Measurements from ENCODE around the gene SYDE1.
A peak's percentile ranks its signal among the peaks of the same experiment; 100 is the strongest.

Gene SYDE1

GRCh38 chr19:15108145-15108844 is 1.1 kb downstream of the SYDE1 start:
- peak overlapping the region; percentile 81 for H3K4me3 ChIP-seq (ENCODE audit: low read depth, low read length)
- ChIA-PET POLR2A (interaction anchor here (0.6 to 1.8 kb wide), 5 partner anchors 9 to 272 kb away, joined by 3 to 5 read pairs (median 3); a partner anchor contains a TSS), CTCF (interaction anchor here (1.0 to 1.6 kb wide), 4 partner anchors 8 to 552 kb away, joined by 3 to 4 read pairs (median 4); a partner anchor contains a TSS)
- no peak for DNase-seq (ENCODE audit: low read depth, low spot score)
- TF ChIP-seq CTCF (IDR thresholded peaks at IDR 0.05; ENCODE audit: insufficient read depth, low read length, missing control alignments): no peak

DNA sequence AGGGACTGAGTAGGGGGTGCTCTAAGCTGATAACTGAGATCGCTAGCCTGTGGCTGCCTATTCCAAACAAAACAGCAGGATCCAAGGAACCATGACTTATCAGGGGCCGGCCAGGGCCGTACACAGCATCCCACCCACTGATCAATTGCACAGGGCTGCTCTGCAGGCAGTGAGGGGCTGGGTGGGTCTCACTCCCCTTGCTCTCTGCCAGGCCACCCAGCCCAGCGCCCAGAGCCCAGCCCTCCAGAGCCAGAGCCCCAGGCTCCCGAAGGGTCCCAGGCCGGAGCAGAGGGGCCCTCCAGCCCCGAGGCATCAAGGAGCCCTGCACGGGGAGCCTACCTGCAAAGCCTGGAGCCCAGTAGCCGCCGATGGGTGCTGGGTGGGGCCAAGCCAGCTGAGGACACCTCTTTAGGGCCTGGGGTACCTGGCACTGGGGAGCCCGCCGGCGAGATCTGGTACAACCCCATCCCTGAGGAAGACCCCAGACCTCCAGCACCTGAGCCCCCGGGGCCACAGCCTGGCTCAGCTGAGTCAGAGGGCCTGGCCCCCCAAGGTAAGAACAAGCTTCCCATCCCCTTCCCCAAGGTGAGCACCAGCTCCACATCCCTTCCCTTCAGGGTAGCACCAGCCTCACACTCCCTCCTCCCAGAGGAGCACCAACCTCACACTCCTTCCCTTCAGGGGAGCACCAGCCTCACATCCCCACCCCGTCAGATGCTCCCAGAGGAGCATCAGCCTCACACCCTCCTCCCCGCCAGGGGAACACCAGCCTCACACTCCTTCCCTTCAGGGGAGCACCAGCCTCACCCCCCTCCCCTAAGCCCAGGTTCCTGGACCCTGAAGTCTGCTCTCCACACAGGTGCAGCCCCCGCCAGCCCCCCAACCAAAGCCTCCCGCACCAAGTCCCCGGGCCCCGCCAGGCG is 1.9 kb downstream of the SYDE1 start:
- H3K4me3 ChIP-seq (ENCODE audit: low read depth, low read length): peak overlapping the region; percentile 81
- no peak for DNase-seq (ENCODE audit: low read depth, low spot score)
- ChIA-PET CTCF (interaction anchor here (0.8 to 1.6 kb wide), 4 partner anchors 16 to 552 kb away, joined by 3 to 4 read pairs (median 4); a partner anchor contains a TSS), POLR2A (interaction anchor here (1.3 to 1.8 kb wide), 2 partner anchors 10 to 16 kb away, joined by 3 to 5 read pairs; a partner anchor contains a TSS)
- no peak for TF ChIP-seq CTCF (IDR thresholded peaks at IDR 0.05; ENCODE audit: insufficient read depth, low read length, missing control alignments)

DNA sequence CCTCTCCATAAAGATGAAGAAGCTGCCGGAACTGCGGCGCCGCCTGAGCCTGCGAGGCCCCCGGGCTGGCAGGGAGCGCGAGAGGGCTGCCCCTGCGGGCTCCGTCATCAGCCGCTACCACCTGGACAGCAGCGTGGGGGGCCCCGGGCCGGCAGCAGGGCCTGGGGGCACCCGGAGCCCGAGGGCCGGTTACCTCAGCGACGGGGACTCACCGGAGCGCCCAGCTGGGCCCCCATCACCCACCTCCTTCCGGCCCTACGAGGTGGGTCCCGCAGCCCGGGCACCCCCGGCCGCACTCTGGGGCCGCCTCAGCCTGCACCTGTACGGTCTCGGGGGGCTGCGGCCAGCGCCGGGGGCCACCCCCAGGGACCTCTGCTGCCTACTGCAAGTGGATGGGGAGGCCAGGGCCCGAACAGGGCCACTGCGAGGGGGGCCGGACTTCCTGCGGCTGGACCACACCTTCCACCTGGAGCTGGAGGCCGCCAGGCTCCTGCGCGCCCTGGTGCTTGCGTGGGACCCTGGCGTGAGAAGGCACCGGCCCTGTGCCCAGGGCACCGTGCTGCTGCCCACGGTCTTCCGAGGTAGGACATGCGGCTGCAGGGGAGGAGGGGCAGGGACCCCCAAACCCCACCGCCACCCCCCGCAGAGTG is 2.7 kb downstream of the SYDE1 start:
- ChIA-PET POLR2A (no interaction called here), CTCF (interaction anchor here (0.8 to 1.1 kb wide), 2 partner anchors 40 to 52 kb away, joined by 3 read pairs; no protein-coding TSS in a partner anchor)
- DNase-seq (ENCODE audit: low read depth, low spot score): no peak
- TF ChIP-seq CTCF (IDR thresholded peaks at IDR 0.05; ENCODE audit: insufficient read depth, low read length, missing control alignments): no peak
- H3K4me3 ChIP-seq (ENCODE audit: low read depth, low read length): no peak overlapping the region

DNA sequence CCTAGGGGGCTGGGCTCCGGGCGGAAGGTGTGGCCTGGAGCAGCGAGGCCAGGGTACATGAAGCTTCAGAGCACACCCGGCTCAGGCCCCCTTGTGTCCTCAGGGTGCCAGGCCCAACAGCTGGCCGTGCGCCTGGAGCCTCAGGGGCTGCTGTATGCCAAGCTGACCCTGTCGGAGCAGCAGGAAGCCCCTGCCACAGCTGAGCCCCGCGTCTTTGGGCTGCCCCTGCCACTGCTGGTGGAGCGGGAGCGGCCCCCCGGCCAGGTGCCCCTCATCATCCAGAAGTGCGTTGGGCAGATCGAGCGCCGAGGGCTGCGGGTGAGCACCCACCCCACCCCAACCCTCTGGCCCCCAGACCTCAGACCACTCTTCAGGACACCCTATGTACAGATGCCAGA is 3.2 kb downstream of the SYDE1 start:
- CTCF ChIA-PET: no interaction called here
- no peak overlapping the region for H3K4me3 ChIP-seq (ENCODE audit: low read depth, low read length)
- TF ChIP-seq CTCF (IDR thresholded peaks at IDR 0.05; ENCODE audit: insufficient read depth, low read length, missing control alignments): no peak
- DNase-seq (ENCODE audit: low read depth, low spot score): no peak
- POLR2A ChIA-PET: no interaction called here

DNA sequence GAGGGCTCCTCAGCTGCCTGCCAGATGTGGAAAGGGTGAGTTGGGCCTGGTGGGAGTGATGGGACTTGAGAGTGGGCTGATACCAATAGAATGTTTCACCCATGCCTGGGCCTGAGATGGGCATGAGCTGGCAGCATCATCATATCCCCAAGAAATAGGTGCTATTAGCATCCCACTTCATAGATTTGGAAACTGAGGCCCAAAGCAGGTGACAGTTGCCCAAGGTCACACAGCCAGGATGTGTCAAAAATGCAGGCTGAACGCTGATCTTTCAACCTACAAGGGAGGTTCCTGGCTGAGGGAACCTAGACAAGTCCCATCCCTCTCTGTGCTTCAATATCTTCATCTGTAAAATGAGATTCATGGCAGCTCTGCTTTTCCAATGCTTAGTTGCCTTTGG is 4.6 kb downstream of the SYDE1 start:
- H3K4me3 ChIP-seq (ENCODE audit: low read depth, low read length): no peak overlapping the region
- ChIA-PET POLR2A (interaction anchor here (1.6 kb wide), 1 partner anchor 14 kb away, joined by 3 read pairs; a partner anchor contains a TSS), CTCF (interaction anchor here (1.0 to 1.2 kb wide), 3 partner anchors 10 to 38 kb away, joined by 3 to 4 read pairs (median 4); no protein-coding TSS in a partner anchor)
- no peak for TF ChIP-seq CTCF (IDR thresholded peaks at IDR 0.05; ENCODE audit: insufficient read depth, low read length, missing control alignments)
- DNase-seq (ENCODE audit: low read depth, low spot score): no peak

Data from AG04449 (cell line).